Ureter (tissue), 1 donor: ENCODE results near the gene KCNJ16. TPM values are rescaled to one million over a fixed set of nuclear protein-coding genes. Genes with fewer than 3 reads are reported as not detected.
"Not testable (repeated sequence)": the region's sequence is repeated elsewhere in the genome, so short reads cannot be mapped to it uniquely, and the experiment has no call there.

Experiments
- DNase-seq: peaks from one replicate; pipeline ENCODE4 v3.0.0-alpha.2; 2020; ENCODE audit warnings: low spot score
- total RNA-seq: library from RNA; stranded (reverse); gene quantifications from one replicate; pipeline ENCODE4 v1.2.4, GENCODE V29; 2023
- donor health status: DM: yes; HTN: yes; CAD: no.

The KCNJ16 gene
- not detected for total RNA-seq

- no peak for DNase-seq
Measured at GRCh38 chr17:70074956-70075355, at the start of gene KCNJ16. KCNJ16 (plus strand) TSS chr17:70075225; CDS start chr17:70132088, 56,863 bp downstream.

GRCh38 chr17:70028397-70028796 lies 46.6 kb upstream of the KCNJ16 start:
- no peak for DNase-seq

DNA sequence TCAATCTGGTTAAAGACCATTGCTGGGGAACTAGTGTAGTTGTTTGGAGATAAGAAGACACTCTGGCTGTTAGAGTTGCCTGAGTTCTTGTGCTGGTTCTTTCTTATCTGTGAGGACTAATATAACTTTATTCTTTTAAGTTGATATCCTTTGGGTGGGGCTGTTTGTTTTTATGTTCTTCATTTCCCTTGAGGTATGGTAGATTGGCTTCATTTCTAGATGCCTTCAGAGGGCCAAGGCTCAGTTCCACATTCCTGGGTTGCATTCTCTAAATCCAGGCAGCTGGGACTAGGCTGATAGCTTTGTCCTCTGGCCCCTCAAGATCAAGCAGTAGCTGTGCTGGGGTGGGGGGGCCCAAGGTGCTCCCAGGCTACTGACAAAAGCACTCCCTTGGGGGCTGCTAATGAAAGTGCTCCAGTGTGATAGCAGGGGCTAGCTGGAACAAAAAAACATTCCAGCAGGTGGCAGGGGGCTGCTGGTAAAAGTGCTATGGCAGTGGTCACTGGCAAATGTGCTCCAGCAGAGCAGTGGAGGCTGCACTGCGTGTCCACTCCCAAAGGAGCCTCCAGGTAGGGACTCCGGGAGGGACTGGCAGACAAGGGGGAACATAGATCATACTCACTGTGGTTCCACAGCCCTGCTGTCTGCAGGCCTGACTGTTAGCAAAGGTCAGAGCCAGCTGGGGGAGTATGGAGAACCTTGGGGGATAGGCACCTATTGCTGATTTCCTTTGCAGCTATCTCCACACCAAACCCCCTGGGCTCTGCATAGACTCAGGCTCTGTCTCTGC lies 45.9 kb upstream of the KCNJ16 start:
- no peak for DNase-seq

DNA sequence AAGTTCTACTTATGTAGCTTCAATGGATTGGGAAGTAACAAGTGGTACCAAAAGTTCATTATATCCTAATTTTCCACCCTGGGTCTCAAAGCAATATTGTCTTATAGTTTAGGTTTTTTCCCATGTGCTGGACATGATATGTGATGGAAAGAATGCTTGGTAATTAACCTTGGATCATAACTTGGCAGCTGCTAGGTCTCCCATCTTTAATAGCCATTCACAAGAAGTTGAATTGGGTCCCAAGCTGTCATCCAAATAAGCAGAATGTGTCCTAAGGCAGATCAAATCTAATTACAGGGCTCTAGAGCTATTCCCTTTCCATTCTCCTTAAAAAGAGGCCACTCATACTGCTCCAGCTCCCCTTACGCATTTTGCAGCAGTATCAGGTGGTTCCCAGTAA lies 44.7 kb upstream of the KCNJ16 start:
- no peak for DNase-seq

DNA sequence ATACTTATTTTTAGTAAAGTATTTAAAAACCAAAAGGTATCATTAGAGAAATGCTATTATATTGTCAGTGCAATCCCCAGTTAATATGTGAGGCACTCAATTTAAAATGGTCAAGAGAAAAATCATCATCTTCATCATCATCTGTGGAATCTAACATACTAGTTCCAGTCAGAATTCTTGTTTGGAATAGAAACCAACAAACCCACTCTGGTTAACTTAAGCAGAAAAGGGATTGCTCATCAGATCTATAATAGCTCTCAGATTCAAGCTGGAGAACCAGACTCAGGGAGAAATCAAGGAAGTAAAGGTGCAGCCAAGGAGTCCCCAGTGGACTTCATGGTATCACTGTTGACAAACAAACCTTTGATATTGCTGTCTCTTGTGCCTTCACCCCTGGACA lies 43.7 kb upstream of the KCNJ16 start:
- no peak for DNase-seq

DNA sequence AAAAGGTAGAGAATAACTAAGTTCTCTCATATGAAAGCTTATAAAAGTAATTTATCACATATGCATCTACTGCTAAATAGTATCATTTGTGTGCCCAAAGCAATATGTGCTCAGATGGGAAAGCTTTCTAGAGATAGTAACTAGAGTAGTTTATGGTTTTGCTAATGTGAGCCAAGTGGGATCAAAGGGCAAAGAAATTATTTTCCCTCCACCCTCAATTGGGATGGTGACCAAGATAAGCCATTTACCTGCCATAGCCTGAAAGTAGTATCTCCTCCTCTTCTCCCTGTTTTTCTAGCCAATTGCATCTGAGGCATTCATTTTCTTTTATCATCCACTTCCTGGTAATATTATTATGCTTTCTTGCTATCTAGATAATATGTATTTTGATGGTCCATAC lies 41.9 kb upstream of the KCNJ16 start:
- no peak for DNase-seq

DNA sequence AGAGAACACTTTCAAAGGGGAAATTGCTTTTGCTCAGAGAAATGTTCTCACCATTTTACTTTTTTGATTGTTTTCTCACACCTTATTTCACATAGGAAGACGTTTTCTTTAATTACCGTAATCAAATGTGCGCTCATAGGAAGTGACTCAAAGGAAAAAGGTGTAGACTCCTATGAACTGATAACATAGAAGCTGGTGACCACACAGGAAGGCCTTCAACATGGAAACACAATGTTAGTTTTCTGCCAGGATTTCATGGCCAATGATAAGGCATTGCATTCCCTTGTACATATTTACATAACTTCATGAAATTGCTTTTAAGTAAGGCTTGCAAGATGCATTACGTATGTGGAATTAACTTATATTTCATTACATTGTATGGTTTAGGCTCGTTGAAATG lies 40.9 kb upstream of the KCNJ16 start:
- no peak for DNase-seq

DNA sequence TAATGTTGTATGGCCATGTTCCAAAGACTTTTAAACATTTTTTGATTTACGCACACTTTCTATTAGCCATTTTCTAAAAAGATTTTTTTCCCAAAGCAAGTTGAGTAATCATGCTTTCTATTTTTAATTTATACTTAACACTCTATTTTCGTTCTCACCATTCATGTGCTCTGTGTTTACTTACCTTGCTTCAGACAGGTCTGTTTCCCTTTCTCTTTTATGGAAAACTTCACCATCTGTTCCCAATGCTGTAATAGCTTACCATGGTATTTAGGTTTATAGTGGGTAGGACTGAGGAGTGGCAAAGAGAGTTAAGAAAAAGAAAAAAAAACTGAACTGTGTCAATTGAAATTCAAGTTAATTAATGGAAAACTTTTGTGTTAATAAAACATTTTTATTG lies 37.5 kb upstream of the KCNJ16 start:
- no peak for DNase-seq

- DNase-seq, result no peak
Measured at GRCh38 chr17:70040336-70040735, 34.7 kb upstream of the KCNJ16 start.

GRCh38 chr17:70041061-70041460 lies 34.0 kb upstream of the KCNJ16 start:
- no peak for DNase-seq

DNA sequence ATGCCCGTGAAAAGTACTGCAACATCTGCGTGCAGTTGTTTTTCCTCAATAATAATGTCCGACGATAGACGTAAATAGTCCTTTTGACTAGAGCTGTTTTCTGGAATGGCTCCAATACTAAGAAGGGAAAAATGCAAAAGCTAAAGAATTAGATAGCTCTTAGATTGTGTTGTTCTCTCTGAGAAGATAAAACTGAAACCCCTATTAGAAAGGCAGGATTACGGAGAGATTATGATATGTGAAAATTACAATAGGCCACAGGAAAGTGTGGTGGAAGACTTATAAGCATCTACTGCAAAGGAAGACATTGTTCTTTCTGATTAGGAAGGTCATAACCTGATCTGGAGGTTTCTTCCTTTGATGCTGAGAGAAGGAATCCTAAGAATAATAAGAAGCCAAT lies 33.5 kb upstream of the KCNJ16 start:
- DNase-seq, result no peak

- not testable (repeated sequence) for DNase-seq
Measured at GRCh38 chr17:70045780-70046179, 29.2 kb upstream of the KCNJ16 start.

DNA sequence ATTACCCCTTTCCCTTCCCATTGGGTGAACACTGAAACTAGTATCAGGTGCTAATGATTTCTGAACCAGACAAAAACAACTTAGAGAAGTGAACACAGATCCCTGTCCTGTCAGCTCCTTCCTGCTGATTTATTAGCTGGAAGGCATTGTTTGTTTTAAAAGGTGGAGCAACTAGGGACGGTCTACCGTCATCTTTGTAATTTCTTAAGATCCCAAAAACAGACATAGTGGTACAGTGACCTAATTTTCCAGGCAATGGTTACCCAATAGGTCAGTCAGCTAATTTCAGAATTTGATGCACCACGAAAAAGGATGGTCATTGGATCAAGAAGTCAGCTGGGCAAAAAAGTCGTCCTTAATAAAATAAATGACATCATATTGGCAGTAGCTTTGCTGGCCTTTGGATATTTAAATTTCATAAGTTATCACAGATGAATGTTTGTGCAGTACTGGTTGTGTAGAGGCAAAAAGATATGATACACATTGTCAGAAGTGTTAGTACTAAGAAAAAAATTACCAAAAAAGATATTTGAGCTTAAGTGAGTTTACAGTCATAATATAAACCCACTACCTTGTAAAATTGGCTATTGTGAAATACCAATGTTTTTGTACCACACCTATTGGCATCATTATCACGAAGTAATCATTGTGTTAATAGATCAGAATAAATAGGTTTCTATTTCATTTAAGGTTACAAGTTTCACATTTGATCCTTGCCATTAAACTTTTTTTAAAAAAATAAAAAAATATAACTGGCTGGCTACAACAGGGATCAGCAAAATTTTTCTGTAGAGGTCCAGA lies 27.2 kb upstream of the KCNJ16 start:
- DNase-seq, result no peak

DNA sequence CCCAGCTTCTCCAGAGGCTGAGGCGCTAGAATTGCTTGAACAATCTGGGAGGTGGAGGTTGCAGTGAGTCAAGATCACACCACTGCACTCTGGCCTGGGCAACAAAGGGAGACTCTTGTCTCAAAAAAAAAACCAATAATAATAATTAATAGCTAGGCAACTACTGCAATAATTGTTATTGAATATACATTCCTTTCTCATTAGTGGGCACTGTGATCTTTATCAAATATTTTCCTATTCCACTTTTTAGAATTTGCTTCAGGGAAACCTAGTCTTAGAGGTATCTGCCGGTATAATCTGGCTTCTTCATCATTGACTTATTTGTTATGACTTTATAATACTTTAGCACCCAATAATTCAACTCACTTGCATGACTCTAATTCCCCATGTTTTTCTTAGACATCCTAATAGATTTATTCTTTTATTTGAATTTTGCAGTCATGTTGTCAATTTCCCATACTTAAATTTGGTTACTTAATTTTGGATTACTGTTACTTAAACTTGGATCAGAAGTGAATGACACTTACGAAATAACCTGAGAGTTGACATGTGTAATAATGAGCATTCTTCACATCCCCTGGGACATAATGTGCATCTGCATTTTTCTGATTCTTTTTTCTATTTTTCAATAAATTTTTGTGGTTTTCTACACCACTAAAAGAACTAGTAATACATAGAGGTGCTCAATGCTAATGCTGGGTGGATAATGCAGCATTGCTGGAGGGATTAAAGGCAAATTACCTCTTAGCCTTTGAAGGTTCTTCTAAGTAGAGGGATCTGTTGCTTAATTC lies 25.0 kb upstream of the KCNJ16 start:
- DNase-seq, result no peak

DNA sequence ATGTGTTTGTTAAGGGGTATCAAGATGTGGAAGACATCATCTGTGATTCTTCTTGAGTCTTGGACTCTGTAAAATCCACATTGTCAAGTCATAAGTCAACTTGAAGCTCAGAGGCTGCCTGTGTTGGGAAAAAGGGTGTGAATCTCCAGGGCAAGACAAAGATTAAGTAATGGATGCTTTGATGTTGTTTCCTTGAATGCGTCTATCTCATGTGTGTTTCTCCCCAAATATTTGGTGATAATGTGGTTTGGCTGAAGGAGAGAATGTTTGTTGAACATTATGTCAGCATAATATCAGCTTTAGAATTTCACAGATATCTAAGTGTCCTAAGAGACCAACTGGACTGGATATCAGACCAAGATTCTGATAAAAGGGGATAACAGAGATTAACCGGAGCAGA lies 24.1 kb upstream of the KCNJ16 start:
- DNase-seq, result no peak

DNA sequence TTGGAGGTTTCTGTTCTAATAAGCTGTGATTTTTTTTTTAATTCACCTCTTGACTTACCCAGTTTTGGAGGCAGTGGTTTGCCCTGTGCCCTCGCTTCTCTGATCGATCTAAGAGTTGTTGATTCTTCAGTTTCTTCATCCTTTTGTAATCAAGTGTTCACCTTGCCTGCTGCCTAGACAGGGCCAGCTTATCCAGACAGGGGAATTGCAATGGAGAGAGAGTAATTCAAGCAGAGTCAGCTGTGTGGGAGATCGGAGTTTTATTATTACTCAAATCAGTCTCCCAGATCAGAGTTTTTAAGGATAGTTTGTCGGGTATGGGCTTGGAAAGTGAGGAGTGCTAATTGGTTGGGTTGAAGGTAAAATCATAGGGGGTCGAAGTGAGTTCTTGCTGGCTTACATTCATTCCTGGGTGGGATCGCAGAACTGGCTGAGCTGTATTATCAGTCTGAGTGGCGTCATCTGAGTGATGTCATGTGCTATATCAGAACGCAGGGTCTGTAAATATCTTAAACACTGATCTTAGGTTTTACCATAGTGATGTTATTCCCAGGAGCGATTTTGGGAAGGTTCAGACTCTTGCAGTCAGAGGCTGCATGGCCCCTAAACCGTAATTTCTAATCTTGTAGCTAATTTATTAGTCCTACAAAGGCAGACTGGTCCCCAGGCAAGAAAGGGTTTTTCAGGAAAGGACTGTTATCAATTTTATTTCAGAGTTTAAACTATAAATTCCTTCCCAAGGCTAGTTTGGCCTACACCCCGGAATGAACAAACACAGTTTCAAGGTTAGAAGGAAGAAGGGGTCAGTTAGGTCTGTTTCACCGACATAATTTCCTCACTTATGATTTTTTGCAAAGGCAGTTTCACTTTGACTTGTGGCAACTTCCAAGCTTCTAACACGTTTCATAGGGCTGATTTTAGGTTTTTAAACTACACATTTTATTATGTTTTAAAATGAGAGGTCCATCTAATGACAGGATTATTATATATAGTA lies 21.5 kb upstream of the KCNJ16 start:
- no peak for DNase-seq

GRCh38 chr17:70055000-70055399 lies 20.0 kb upstream of the KCNJ16 start:
- DNase-seq, result no peak

DNA sequence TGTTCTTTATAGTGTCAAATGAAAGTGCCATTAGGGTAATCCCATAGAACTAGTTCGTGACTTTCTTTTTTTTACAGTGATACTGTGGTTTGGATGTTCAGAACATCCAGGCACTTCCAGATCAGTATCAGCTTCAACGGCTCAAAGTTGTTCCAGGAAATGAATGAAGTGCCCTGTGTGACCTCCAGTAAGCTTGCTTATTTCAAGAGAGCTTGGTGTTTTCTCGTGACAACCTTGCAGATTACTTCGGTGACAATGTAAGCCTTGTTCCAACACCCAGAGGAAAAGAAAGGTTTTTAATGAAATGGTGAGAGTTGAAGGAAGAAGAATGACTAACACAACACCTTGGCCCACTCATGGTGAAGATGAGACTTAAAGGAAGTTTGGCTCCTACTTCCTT lies 16.0 kb upstream of the KCNJ16 start:
- DNase-seq, result no peak

GRCh38 chr17:70059649-70060048 lies 15.4 kb upstream of the KCNJ16 start:
- DNase-seq, result no peak

GRCh38 chr17:70060415-70060814 lies 14.6 kb upstream of the KCNJ16 start:
- DNase-seq, result no peak

GRCh38 chr17:70067134-70067533 lies 7.9 kb upstream of the KCNJ16 start:
- no peak for DNase-seq
